NCI-H460 (cell line): ENCODE measurements around the gene SIGLEC9. TPM values are rescaled to one million over a fixed set of nuclear protein-coding genes. Genes with fewer than 3 reads are reported as not detected.

Experiments
- DNase-seq: peaks from one replicate; pipeline ENCODE4 v3.0.0-alpha.2; 2016; ENCODE audit warnings: low read depth; ENCODE audit errors: extremely low read depth
- polyA plus RNA-seq: library from polyadenylated mRNA; depleted of rRNA; stranded (reverse); fragments of >200 nt; gene quantifications from 2 replicates; pipeline ENCODE4 v1.2.3, GENCODE V29; 2014; cell fraction: nucleus; rRNA removed
- total RNA-seq: library from RNA; depleted of rRNA; stranded (reverse); fragments of >200 nt; shearing (Covaris generic); gene quantifications from 2 replicates; pipeline ENCODE4 v1.2.3, GENCODE V29; 2014; rRNA removed

The SIGLEC9 gene
- not detected in 2 replicates for total RNA-seq
- polyA plus RNA-seq: not detected in 2 replicates

GRCh38 chr19:51124729-51125128 lies at the start of gene SIGLEC9:
Gene SIGLEC9 (plus strand): TSS chr19:51124906. CDS start chr19:51124975, 69 bp downstream.
- DNase-seq: no peak

- no peak for DNase-seq
Observed at GRCh38 chr19:51075998-51076397, 48.7 kb upstream of the SIGLEC9 start.

- no peak for DNase-seq
Observed at GRCh38 chr19:51076631-51077213, 48.0 kb upstream of the SIGLEC9 start.

GRCh38 chr19:51078104-51078503 lies 46.6 kb upstream of the SIGLEC9 start:
- no peak for DNase-seq

GRCh38 chr19:51078731-51079130 lies 46.0 kb upstream of the SIGLEC9 start:
- no peak for DNase-seq

- no peak for DNase-seq
Observed at GRCh38 chr19:51079481-51080110, 45.1 kb upstream of the SIGLEC9 start.

- no peak for DNase-seq
Observed at GRCh38 chr19:51081476-51081875, 43.2 kb upstream of the SIGLEC9 start.

GRCh38 chr19:51082611-51083010 lies 42.1 kb upstream of the SIGLEC9 start, which contains the start of gene KLK14:
Gene KLK14 (minus strand): TSS chr19:51082887. CDS start chr19:51082614, 273 bp downstream.
- no peak for DNase-seq

- no peak for DNase-seq
Observed at GRCh38 chr19:51083181-51083580, 41.5 kb upstream of the SIGLEC9 start.

GRCh38 chr19:51083783-51084182 lies 40.9 kb upstream of the SIGLEC9 start:
- no peak for DNase-seq

GRCh38 chr19:51084505-51084904 lies 40.2 kb upstream of the SIGLEC9 start:
- DNase-seq: no peak

GRCh38 chr19:51086153-51086850 lies 38.4 kb upstream of the SIGLEC9 start:
- no peak for DNase-seq

GRCh38 chr19:51089786-51090185 lies 34.9 kb upstream of the SIGLEC9 start:
- no peak for DNase-seq

GRCh38 chr19:51090471-51090870 lies 34.2 kb upstream of the SIGLEC9 start:
- DNase-seq: no peak

GRCh38 chr19:51091126-51091525 lies 33.6 kb upstream of the SIGLEC9 start:
- DNase-seq: no peak

- no peak for DNase-seq
Observed at GRCh38 chr19:51091895-51092873, 32.5 kb upstream of the SIGLEC9 start.

- DNase-seq: no peak
Observed at GRCh38 chr19:51093101-51093500, 31.6 kb upstream of the SIGLEC9 start.

- DNase-seq: no peak
Observed at GRCh38 chr19:51093510-51094345, 31.0 kb upstream of the SIGLEC9 start.

- peak; percentile 21 for DNase-seq
Observed at GRCh38 chr19:51094696-51095279, 29.9 kb upstream of the SIGLEC9 start.
